Stimulated activated CD4-positive, alpha-beta T cell treated with anti-CD3 and anti-CD28 coated beads, Interleukin-2, amount 100 ng/mL, for 4 hours (primary cell): ENCODE data around the gene ZNF333.
"Not testable (repeated sequence)": the region's sequence is repeated elsewhere in the genome, so short reads cannot be mapped to it uniquely, and the experiment has no call there.

Experiments used
- DNase-seq: peaks from one replicate; pipeline ENCODE4 v3.0.0-alpha.2; 2020; ENCODE audit warnings: low read depth

The ZNF333 gene

GRCh38 chr19:14699641-14700040 lies 9.8 kb downstream of the ZNF333 start:
- DNase-seq, result no peak

- DNase-seq, result no peak
Measured at GRCh38 chr19:14700711-14701375, 11.0 kb downstream of the ZNF333 start.

- no peak for DNase-seq
Measured at GRCh38 chr19:14703833-14704232, 14.0 kb downstream of the ZNF333 start.

- DNase-seq, result no peak
Measured at GRCh38 chr19:14704450-14704849, 14.6 kb downstream of the ZNF333 start.

GRCh38 chr19:14715841-14716240 lies 26.0 kb downstream of the ZNF333 start:
- DNase-seq, result no peak

GRCh38 chr19:14718522-14719116 lies 28.8 kb downstream of the ZNF333 start:
- DNase-seq, result no peak

GRCh38 chr19:14719162-14719561 lies 29.3 kb downstream of the ZNF333 start:
- DNase-seq, result no peak

- no peak for DNase-seq
Measured at GRCh38 chr19:14722127-14722526, 32.3 kb downstream of the ZNF333 start.

- no peak for DNase-seq
Measured at GRCh38 chr19:14728595-14728994, 38.7 kb downstream of the ZNF333 start.

GRCh38 chr19:14731200-14731599 lies 41.4 kb downstream of the ZNF333 start:
- no peak for DNase-seq

GRCh38 chr19:14732510-14732909 lies 42.7 kb downstream of the ZNF333 start:
- no peak for DNase-seq

GRCh38 chr19:14733574-14733973 lies 43.7 kb downstream of the ZNF333 start:
- DNase-seq, result no peak

- DNase-seq, result no peak
Measured at GRCh38 chr19:14735915-14736314, 46.1 kb downstream of the ZNF333 start.

GRCh38 chr19:14746886-14747285 lies 57.0 kb downstream of the ZNF333 start:
- DNase-seq, result no peak

GRCh38 chr19:14748601-14749000 lies 58.8 kb downstream of the ZNF333 start:
- DNase-seq, result no peak

GRCh38 chr19:14758816-14759215 lies 69.0 kb downstream of the ZNF333 start:
- DNase-seq, result no peak

GRCh38 chr19:14761607-14762006 lies 71.8 kb downstream of the ZNF333 start:
- no peak for DNase-seq

GRCh38 chr19:14762111-14762510 lies 72.3 kb downstream of the ZNF333 start:
- DNase-seq, result no peak

- DNase-seq, result no peak
Measured at GRCh38 chr19:14763497-14764145, 73.8 kb downstream of the ZNF333 start.

- DNase-seq, result no peak
Measured at GRCh38 chr19:14764401-14764800, 74.6 kb downstream of the ZNF333 start.

- DNase-seq, result not testable (repeated sequence)
Measured at GRCh38 chr19:14765403-14765802, 75.6 kb downstream of the ZNF333 start.

GRCh38 chr19:14765841-14766240 lies 76.0 kb downstream of the ZNF333 start:
- DNase-seq, result not testable (repeated sequence)

- DNase-seq, result no peak
Measured at GRCh38 chr19:14767466-14767971, 77.7 kb downstream of the ZNF333 start.
